ENCODE data around the gene GALNT6. TPM values are rescaled to one million over a fixed set of nuclear protein-coding genes. Genes with fewer than 3 reads are reported as not detected.
A peak's percentile ranks its signal among the peaks of the same experiment; 100 is the strongest.

The GALNT6 gene
- 1 to 10 TPM in 3 of 6 experiments, under 1 TPM in 3; 0.55 to 3.3 (median 1.3) TPM for total RNA-seq
- long read RNA-seq, result 0 reads

- Histone ChIP-seq H3K36me3 (no peaks in the 10 kb centered on the region), H3K27me3 (peaks cover 0 to 10% of the 10 kb centered on the region in 2 donors), H3K9me3 (no peaks in the 10 kb centered on the region), H3K4me3 (peak within 1 kb of the TSS; percentile 50 to 59 (median 58)), H3K4me1 (peaks cover 0 to 7% (median 1%) of the 10 kb centered on the region in 4 donors), H3K27ac (peak within 1 kb of the TSS in 2 of 3 donors; percentile 33 to 40)
- ATAC-seq (peak; percentile 70 to 77 (median 71)), DNase-seq (peak; percentile 52 to 72 (median 65))
- intact Hi-C loops (cut with DNase I), result no loop called here
- 5% methylated on average over 20 of the region's 73 CpGs for WGBS (ENCODE audit: insufficient coverage, low coverage, low lambda C conversion rate, missing lambda C conversion rate)
- TF ChIP-seq POLR2A (IDR thresholded peaks at IDR 0.05) (no peak), CTCF (IDR thresholded peaks at IDR 0.05) (no peak)
Measured at GRCh38 chr12:51391283-51392123, at the start of gene GALNT6. GALNT6 (minus strand) TSS chr12:51391406; CDS start chr12:51379781, 11,625 bp downstream.

GRCh38 chr12:51439330-51439729 is 48.1 kb upstream of the GALNT6 start:
- no peaks in the 10 kb centered on the region for H3K27me3 ChIP-seq
- peaks cover 0 to 5% (median 0%) of the 10 kb centered on the region in 4 donors for H3K4me1 ChIP-seq
- no peak overlapping the region for H3K4me3 ChIP-seq
- no peaks in the 10 kb centered on the region for H3K9me3 ChIP-seq
- no peaks in the 10 kb centered on the region for H3K36me3 ChIP-seq
- DNase-seq (no peak), ATAC-seq (no peak)
- intact Hi-C loops (cut with DNase I), result no loop called here
- WGBS (ENCODE audit: insufficient coverage, low coverage, low lambda C conversion rate, missing lambda C conversion rate), result 63% methylated on average over 2 of the region's 2 CpGs
- H3K27ac ChIP-seq, result no peak overlapping the region
- no peak for TF ChIP-seq POLR2A (IDR thresholded peaks at IDR 0.05)
- no peak for TF ChIP-seq CTCF (IDR thresholded peaks at IDR 0.05)

GRCh38 chr12:51437431-51437830 is 46.2 kb upstream of the GALNT6 start:
- H3K36me3 ChIP-seq, result no peaks in the 10 kb centered on the region
- H3K27me3 ChIP-seq, result no peaks in the 10 kb centered on the region
- H3K27ac ChIP-seq, result no peak overlapping the region
- WGBS (ENCODE audit: insufficient coverage, low coverage, low lambda C conversion rate, missing lambda C conversion rate), result 56% methylated on average over 1 of the region's 1 CpG
- peaks cover 0 to 9% (median 0%) of the 10 kb centered on the region in 4 donors for H3K4me1 ChIP-seq
- DNase-seq (no peak), ATAC-seq (no peak)
- H3K9me3 ChIP-seq, result no peaks in the 10 kb centered on the region
- TF ChIP-seq CTCF (IDR thresholded peaks at IDR 0.05), result no peak
- TF ChIP-seq POLR2A (IDR thresholded peaks at IDR 0.05), result no peak
- intact Hi-C loops (cut with DNase I), result no loop called here
- H3K4me3 ChIP-seq, result no peak overlapping the region

- Histone ChIP-seq H3K36me3 (no peaks in the 10 kb centered on the region), H3K27me3 (no peaks in the 10 kb centered on the region), H3K9me3 (no peaks in the 10 kb centered on the region), H3K4me3 (no peak overlapping the region), H3K4me1 (peaks cover 0 to 13% (median 0%) of the 10 kb centered on the region in 4 donors), H3K27ac (no peak overlapping the region)
- ATAC-seq, result peak; percentile 35 to 67 (median 46)
- no peak for TF ChIP-seq CTCF (IDR thresholded peaks at IDR 0.05)
- TF ChIP-seq POLR2A (IDR thresholded peaks at IDR 0.05), result no peak
- 23% methylated on average over 1 of the region's 1 CpG for WGBS (ENCODE audit: insufficient coverage, low coverage, low lambda C conversion rate, missing lambda C conversion rate)
- intact Hi-C loops (cut with DNase I), result no loop called here
- DNase-seq, result no peak
Measured at GRCh38 chr12:51434305-51434704, 43.1 kb upstream of the GALNT6 start.
